D721Med (cell line): ENCODE data around the gene SMG7.
A peak's percentile ranks its signal among the peaks of the same experiment; 100 is the strongest.
"Not testable (repeated sequence)": the region's sequence is repeated elsewhere in the genome, so short reads cannot be mapped to it uniquely, and the experiment has no call there.

Experiments used
- DNase-seq: peaks from one replicate; pipeline ENCODE4 v3.0.0; 2011; ENCODE audit warnings: low spot score; ENCODE audit not compliant: insufficient read length
- FAIRE-seq: peaks from 2 replicates; lab custom pipeline; 2011; peaks lifted over from hg19 to GRCh38; lab: Jason Lieb, UNC
- TF ChIP-seq, protein P1 (sequence below): IDR thresholded peaks from 2 replicates; pipeline ENCODE4 v1.5.1; 2012; ENCODE audit warnings: mild to moderate bottlenecking, control low read depth; ENCODE audit not compliant: insufficient read depth; ENCODE audit errors: missing control alignments

The SMG7 gene, protein sequence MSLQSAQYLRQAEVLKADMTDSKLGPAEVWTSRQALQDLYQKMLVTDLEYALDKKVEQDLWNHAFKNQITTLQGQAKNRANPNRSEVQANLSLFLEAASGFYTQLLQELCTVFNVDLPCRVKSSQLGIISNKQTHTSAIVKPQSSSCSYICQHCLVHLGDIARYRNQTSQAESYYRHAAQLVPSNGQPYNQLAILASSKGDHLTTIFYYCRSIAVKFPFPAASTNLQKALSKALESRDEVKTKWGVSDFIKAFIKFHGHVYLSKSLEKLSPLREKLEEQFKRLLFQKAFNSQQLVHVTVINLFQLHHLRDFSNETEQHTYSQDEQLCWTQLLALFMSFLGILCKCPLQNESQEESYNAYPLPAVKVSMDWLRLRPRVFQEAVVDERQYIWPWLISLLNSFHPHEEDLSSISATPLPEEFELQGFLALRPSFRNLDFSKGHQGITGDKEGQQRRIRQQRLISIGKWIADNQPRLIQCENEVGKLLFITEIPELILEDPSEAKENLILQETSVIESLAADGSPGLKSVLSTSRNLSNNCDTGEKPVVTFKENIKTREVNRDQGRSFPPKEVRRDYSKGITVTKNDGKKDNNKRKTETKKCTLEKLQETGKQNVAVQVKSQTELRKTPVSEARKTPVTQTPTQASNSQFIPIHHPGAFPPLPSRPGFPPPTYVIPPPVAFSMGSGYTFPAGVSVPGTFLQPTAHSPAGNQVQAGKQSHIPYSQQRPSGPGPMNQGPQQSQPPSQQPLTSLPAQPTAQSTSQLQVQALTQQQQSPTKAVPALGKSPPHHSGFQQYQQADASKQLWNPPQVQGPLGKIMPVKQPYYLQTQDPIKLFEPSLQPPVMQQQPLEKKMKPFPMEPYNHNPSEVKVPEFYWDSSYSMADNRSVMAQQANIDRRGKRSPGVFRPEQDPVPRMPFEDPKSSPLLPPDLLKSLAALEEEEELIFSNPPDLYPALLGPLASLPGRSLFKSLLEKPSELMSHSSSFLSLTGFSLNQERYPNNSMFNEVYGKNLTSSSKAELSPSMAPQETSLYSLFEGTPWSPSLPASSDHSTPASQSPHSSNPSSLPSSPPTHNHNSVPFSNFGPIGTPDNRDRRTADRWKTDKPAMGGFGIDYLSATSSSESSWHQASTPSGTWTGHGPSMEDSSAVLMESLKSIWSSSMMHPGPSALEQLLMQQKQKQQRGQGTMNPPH

DNA sequence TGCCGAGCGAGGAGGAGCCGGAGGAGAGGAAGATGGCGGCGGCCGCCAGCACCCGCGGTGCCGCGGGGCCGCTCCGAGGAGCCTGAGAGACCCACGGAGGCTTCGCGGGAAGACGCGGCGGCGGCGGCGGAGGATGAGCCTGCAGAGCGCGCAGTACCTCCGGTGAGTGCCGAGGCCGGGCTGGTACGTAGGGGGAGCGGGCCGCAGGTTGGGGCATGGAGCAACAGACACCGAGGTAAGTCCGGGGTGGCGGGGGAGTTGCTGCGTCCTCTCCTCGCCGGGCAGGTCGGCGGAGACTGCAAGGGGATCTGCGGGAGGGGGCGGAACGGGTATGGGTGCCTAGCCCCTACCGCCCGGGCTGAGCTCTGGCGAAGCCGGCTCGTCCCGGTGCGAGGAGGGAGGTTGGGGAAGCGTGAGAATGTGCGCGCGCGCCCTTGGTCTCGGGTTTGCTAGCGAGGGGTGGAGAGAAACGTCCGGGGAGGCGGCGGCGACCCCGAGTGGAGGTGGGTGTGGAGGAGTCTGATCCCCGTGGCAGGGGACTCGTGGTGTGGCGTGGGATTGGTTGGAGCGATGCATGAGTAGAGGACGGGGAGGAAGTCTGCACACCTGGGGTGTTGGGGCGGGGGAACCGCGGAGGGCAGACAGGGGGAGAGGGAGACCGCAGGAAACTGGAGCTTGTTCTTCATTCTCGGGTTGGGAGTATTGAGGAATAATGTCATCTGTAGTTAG is at the start of gene SMG7:
Gene SMG7, plus strand, starts transcription at position 12 of the 729 bp plus-strand sequence. Its CDS starts 122 bp downstream, at position 134.
- TF ChIP-seq, protein P1, sequence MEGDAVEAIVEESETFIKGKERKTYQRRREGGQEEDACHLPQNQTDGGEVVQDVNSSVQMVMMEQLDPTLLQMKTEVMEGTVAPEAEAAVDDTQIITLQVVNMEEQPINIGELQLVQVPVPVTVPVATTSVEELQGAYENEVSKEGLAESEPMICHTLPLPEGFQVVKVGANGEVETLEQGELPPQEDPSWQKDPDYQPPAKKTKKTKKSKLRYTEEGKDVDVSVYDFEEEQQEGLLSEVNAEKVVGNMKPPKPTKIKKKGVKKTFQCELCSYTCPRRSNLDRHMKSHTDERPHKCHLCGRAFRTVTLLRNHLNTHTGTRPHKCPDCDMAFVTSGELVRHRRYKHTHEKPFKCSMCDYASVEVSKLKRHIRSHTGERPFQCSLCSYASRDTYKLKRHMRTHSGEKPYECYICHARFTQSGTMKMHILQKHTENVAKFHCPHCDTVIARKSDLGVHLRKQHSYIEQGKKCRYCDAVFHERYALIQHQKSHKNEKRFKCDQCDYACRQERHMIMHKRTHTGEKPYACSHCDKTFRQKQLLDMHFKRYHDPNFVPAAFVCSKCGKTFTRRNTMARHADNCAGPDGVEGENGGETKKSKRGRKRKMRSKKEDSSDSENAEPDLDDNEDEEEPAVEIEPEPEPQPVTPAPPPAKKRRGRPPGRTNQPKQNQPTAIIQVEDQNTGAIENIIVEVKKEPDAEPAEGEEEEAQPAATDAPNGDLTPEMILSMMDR, result no peak
- FAIRE-seq (no peak), DNase-seq (peak; percentile 22)

DNA sequence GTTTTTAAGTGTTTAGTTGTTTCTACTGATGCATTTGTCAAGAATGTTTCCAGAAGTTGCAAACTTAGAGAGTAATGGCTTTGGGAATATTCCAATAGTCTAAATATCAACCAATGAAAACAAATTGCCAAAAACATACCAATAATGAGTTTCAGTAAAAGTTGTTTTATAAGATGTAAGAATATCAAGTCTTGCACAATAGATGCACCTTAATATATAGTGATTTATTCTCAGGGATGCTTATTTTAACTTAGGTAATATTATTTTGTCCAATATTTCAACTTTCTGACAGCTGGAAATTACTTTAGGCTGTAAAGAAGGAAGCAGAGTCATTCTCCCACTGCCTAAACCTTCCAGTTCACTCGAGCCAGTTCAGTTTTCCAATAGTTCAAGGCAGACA is 48.8 kb upstream of the SMG7 start:
- no peak for DNase-seq
- FAIRE-seq, result no peak
- TF ChIP-seq, protein P1, result no peak

DNA sequence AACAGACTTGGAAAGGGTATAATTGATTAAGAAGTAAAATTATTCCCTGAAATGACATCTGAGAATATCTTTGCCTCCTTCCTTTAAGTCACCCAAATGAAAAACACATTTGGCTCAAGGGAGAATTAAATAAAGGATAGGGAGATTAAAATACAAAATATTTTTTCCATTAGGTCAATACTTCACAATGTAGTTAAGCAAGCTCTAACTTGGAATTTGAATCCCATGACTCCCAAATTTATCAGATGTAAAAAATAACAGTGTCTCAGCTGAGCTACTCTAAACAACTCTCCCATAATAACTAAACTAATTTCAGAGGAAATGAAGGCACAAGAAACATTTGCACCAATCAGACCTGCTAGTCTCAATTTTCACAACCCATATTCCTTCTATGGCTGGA is 47.6 kb upstream of the SMG7 start:
- DNase-seq (no peak), FAIRE-seq (peak; percentile 69)
- TF ChIP-seq, protein P1, result no peak

DNA sequence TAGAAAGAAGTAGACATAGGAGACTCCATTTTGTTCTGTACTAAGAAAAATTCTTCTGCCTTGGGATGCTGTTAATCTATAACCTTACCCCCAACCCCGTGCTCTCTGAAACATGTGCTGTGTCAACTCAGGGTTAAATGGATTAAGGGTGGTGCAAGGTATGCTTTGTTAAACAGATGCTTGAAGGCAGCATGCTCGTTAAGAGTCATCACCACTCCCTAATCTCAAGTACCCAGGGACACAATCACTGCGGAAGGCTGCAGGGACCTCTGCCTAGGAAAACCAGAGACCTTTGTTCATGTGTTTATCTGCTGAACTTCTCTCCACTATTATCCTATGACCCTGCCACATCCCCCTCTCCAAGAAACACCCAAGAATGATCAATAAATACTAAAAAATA is 44.7 kb upstream of the SMG7 start:
- FAIRE-seq, DNase-seq: not testable (repeated sequence)

DNA sequence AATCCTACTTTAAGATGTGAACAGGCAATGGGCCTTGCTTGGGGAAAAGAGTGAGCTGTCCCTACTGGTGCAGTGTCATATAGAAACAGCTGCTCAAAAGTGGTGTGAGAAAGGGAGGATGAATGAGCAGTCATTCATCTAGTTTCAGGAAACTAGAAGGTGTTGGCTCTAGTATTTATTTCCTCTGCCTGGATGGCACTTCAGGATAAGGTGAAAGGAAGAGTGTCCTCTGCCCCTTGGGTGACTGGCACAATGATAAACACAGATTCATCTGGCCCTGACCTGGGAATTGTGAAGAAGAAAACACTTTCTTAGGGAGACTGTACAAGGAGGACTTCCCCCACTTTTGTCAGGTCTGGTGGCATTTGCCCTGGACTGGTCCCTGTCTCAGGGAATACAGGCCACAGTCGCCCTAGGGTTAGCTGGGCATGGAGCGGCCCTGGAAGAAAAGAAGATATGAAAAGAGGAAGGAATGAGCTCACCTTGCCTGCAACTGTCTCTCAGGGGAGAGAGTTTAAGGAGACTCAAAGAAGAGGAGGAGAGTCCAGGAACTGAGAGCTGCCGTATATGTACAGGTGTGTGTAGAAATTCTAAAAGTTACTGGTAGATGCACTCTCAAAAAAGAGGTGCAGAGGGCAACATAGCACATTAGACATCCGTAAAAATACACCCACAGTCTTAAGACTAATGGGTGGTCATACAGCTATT is 40.3 kb upstream of the SMG7 start:
- no peak for DNase-seq
- TF ChIP-seq, protein P1, result no peak
- no peak for FAIRE-seq

DNA sequence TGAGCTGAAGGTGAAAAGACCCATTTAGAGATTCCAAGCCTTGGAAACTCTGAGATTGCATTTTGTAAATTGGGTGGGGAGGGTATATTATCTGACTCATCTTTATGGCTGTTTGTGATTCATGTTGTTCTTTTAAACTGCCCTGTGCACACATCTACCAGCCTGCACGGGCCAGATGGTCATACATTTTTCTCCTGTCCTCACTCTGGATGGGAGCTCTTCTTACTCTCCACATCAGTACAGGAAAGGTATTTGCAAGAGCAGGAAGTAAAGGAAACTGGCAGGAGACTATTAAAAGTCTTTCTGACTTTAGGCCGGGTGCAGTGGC is 39.8 kb upstream of the SMG7 start:
- DNase-seq (no peak), FAIRE-seq (no peak)
- TF ChIP-seq, protein P1, result no peak
